Stomach (tissue), 9 donors: ENCODE measurements around the gene ARID4A. TPM values are rescaled to one million over a fixed set of nuclear protein-coding genes. Genes with fewer than 3 reads are reported as not detected.
"Not testable (repeated sequence)": the region's sequence is repeated elsewhere in the genome, so short reads cannot be mapped to it uniquely, and the experiment has no call there.

ENCODE experiments used
- DNase-seq, 2 donors: peaks; one replicate each; pipeline versions ENCODE4 v3.0.0 to v3.0.0-alpha.2; 2013 to 2019
- H3K27ac ChIP-seq, 5 donors: fragments of 200-600 bp in 4 of 5; sonication (generic) in 4 of 5; one replicate each; pipeline ENCODE4 v1.5.1; 2013 to 2019; ENCODE audit warnings: mild to moderate bottlenecking in 1 of 5, moderate library complexity in 1 of 5
- H3K27me3 ChIP-seq, 3 donors: fragments of 200-600 bp; sonication (generic); one replicate each; pipeline ENCODE4 v1.5.1; 2017 to 2019; ENCODE audit warnings: mixed run types in 1 of 3
- H3K36me3 ChIP-seq, 4 donors: fragments of 200-600 bp; sonication (generic); 1 replicate in 3 of 4; 2 replicates in 1 of 4; pipeline ENCODE4 v1.5.1; 2016 to 2019
- H3K4me1 ChIP-seq, 4 donors: fragments of 200-600 bp; sonication (generic); one replicate each; pipeline ENCODE4 v1.5.1; 2016 to 2019
- H3K4me3 ChIP-seq, 4 donors: fragments of 200-600 bp; sonication (generic) in 3 of 4; one replicate each; pipeline ENCODE4 v1.5.1; 2016 to 2019; ENCODE audit warnings: mild to moderate bottlenecking in 1 of 4
- H3K9me3 ChIP-seq, 4 donors: fragments of 200-600 bp; sonication (generic); one replicate each; pipeline ENCODE4 v1.5.1; 2016 to 2019
- CTCF ChIP-seq, 7 experiments: fragments of 450-650 bp in 4 of 7; fragments of 200-600 bp in 3 of 7; sonication (generic) in 3 of 7; IDR thresholded peaks; one replicate each; pipeline ENCODE4 v1.5.1; 2016 to 2019; ENCODE audit warnings: antibody characterized with exemption in 7 of 7, control low read depth in 2 of 7, mild to moderate bottlenecking in 1 of 7
- EP300 ChIP-seq: sonication (generic); formaldehyde crosslinking; IDR thresholded peaks from one replicate; pipeline ENCODE4 v1.6.1; 2017; ENCODE audit warnings: antibody characterized with exemption
- POLR2A ChIP-seq, 4 donors: fragments of 450-650 bp; IDR thresholded peaks; one replicate each; pipeline ENCODE4 v1.6.1; 2016; ENCODE audit warnings: antibody characterized with exemption in 4 of 4, control low read depth in 2 of 4, mild to moderate bottlenecking in 1 of 4, moderate library complexity in 1 of 4
- POLR2AphosphoS5 ChIP-seq, 3 donors: sonication (generic); formaldehyde crosslinking; IDR thresholded peaks; one replicate each; pipeline ENCODE4 v1.6.1; 2016; ENCODE audit warnings: antibody characterized with exemption in 3 of 3
- WGBS, 5 donors: extraction: QIAGEN DNeasy Blood & Tissue Kit in 3 of 5; methylation state at CpG; one replicate each; pipeline versions ENCODE4 v1.1.5 to v1.1.7; 2013 to 2018; 5-methylcytosine and 5-hydroxymethylcytosine counted together
- intact Hi-C: fragments of 100-400 bp; cut with DNase I; formaldehyde crosslinking; loops from one replicate; pipeline ENCODE4 v1.15.1; 2023; ENCODE audit warnings: low total_unique reads
- polyA plus RNA-seq, 3 donors: library from polyadenylated mRNA; stranded (reverse); fragments of 200-250 nt; gene quantifications; one replicate each; pipeline ENCODE4 v1.2.3, GENCODE V29; 2013
- total RNA-seq, 5 donors: library from RNA; depleted of rRNA; stranded (reverse); fragments of >200 nt; gene quantifications; one replicate each; pipeline versions ENCODE4 v1.1.0 to v1.2.3, GENCODE V29; 2014 to 2016
- donor health status: healthy with polysubstance abuse.
- donor health status: Bipolar disorder and iron deficiency.
- donor health status: healthy.

ARID4A gene
- total and polyA plus RNA-seq, 8 donors, result 3.5 to 58.8 (median 13.5) TPM

- no peak for DNase-seq
- WGBS, 5 donors, result 60 to 95% (median 82%) methylated on average over 1 of the region's 1 CpG
- Histone ChIP-seq H3K4me3 (no peak overlapping the region), H3K27me3 (no peaks in the 10 kb centered on the region), H3K9me3 (no peaks in the 10 kb centered on the region), H3K27ac (no peak overlapping the region), H3K36me3 (peaks cover 20 to 76% (median 69%) of the 10 kb centered on the region in 4 donors), H3K4me1 (peaks cover 0 to 25% (median 11%) of the 10 kb centered on the region in 4 donors)
- TF ChIP-seq POLR2A (IDR thresholded peaks at IDR 0.05) (no peak), CTCF (IDR thresholded peaks at IDR 0.05) (no peak), EP300 (no peak)
- intact Hi-C loops, result no loop called here
Measured at GRCh38 chr14:58356268-58356667, 57.9 kb downstream of the ARID4A start.

- H3K4me1 ChIP-seq, H3K27me3 ChIP-seq, DNase-seq, H3K27ac ChIP-seq, H3K4me3 ChIP-seq, H3K9me3 ChIP-seq, intact Hi-C loops: not testable (repeated sequence)
- peaks cover 25 to 92% (median 80%) of the 10 kb centered on the region in 4 donors for H3K36me3 ChIP-seq
- WGBS, 5 donors, result 96 to 100% (median 100%) methylated on average over 1 of the region's 1 CpG
Measured at GRCh38 chr14:58362272-58362671, 63.9 kb downstream of the ARID4A start.

GRCh38 chr14:58362798-58363412 is 64.5 kb downstream of the ARID4A start:
- 91 to 98% (median 93%) methylated on average over 3 of the region's 3 CpGs for WGBS, 5 donors
- Histone ChIP-seq H3K4me1 (no peaks in the 10 kb centered on the region), H3K9me3 (no peaks in the 10 kb centered on the region), H3K4me3 (no peak overlapping the region), H3K27me3 (no peaks in the 10 kb centered on the region), H3K36me3 (peaks cover 30 to 93% (median 84%) of the 10 kb centered on the region in 4 donors), H3K27ac (no peak overlapping the region)
- peak in 1 of 2 donors; percentile 59 for DNase-seq
- TF ChIP-seq CTCF (IDR thresholded peaks at IDR 0.05) (peak in 2 of 7 experiments; percentile 6 to 8), POLR2A (IDR thresholded peaks at IDR 0.05) (no peak)
- intact Hi-C loops, result no loop called here

- no peaks in the 10 kb centered on the region for H3K9me3 ChIP-seq
- H3K27ac ChIP-seq, result no peak overlapping the region
- H3K36me3 ChIP-seq, result peaks cover 30 to 99% (median 90%) of the 10 kb centered on the region in 4 donors
- intact Hi-C loops, result no loop called here
- no peaks in the 10 kb centered on the region for H3K27me3 ChIP-seq
- H3K4me1 ChIP-seq, result no peaks in the 10 kb centered on the region
- no peak overlapping the region for H3K4me3 ChIP-seq
- DNase-seq, result no peak
- 76 to 96% (median 93%) methylated on average over 4 of the region's 4 CpGs for WGBS, 5 donors
- TF ChIP-seq EP300, result no peak
- TF ChIP-seq POLR2AphosphoS5 (IDR thresholded peaks at IDR 0.05), result no peak
- no peak for TF ChIP-seq CTCF (IDR thresholded peaks at IDR 0.05)
Measured at GRCh38 chr14:58364316-58364715, 66.0 kb downstream of the ARID4A start.

- peak in 1 of 2 donors; percentile 40 for DNase-seq
- no peaks in the 10 kb centered on the region for H3K4me1 ChIP-seq
- no peaks in the 10 kb centered on the region for H3K27me3 ChIP-seq
- WGBS, 5 donors, result 51 to 76% (median 66%) methylated on average over 3 of the region's 3 CpGs
- no peaks in the 10 kb centered on the region for H3K9me3 ChIP-seq
- H3K4me3 ChIP-seq, result no peak overlapping the region
- TF ChIP-seq POLR2A (IDR thresholded peaks at IDR 0.05) (no peak), CTCF (IDR thresholded peaks at IDR 0.05) (no peak), POLR2AphosphoS5 (IDR thresholded peaks at IDR 0.05) (no peak), EP300 (no peak)
- intact Hi-C loops, result no loop called here
- H3K27ac ChIP-seq, result no peak overlapping the region
- H3K36me3 ChIP-seq, result peaks cover 15 to 99% (median 90%) of the 10 kb centered on the region in 4 donors
Measured at GRCh38 chr14:58367296-58367695, 68.9 kb downstream of the ARID4A start.
